ENCODE data around the gene TTC33. TPM values are rescaled to one million over a fixed set of nuclear protein-coding genes. Genes with fewer than 3 reads are reported as not detected.
A peak's percentile ranks its signal among the peaks of the same experiment; 100 is the strongest.

The TTC33 gene
- total RNA-seq (2012; rRNA removed) (8.1 and 11.7 TPM in 2 replicates), polyA plus RNA-seq (2012; rRNA removed) (2.5 and 3.1 TPM in 2 replicates), Bru-seq, nascent RNA (percentile 53 among the genes with signal in this experiment), BruChase-seq, experiment 1, labeled RNA remaining after a 6-hour chase (percentile 49 among the genes with signal in this experiment), BruChase-seq, experiment 2, labeled RNA remaining after a 2-hour chase (percentile 52 among the genes with signal in this experiment)
- 0.36 and 1.3 TPM in 2 replicates for polyA plus RNA-seq (2012; cell fraction: cytosol; rRNA removed)
- 0.41 and 3.6 TPM in 2 replicates for polyA plus RNA-seq (2012; cell fraction: nucleus; rRNA removed; ENCODE audit: low replicate concordance)
- long read RNA-seq, transcript TTC33-201 (5 exons, 2,612 nt) = major isoform, 24 of 27 reads
- long read RNA-seq, partial matches to known transcripts = 1 of 27 reads
- long read RNA-seq, other reads (novel, unspliced or antisense) = 2 of 27 reads

DNA sequence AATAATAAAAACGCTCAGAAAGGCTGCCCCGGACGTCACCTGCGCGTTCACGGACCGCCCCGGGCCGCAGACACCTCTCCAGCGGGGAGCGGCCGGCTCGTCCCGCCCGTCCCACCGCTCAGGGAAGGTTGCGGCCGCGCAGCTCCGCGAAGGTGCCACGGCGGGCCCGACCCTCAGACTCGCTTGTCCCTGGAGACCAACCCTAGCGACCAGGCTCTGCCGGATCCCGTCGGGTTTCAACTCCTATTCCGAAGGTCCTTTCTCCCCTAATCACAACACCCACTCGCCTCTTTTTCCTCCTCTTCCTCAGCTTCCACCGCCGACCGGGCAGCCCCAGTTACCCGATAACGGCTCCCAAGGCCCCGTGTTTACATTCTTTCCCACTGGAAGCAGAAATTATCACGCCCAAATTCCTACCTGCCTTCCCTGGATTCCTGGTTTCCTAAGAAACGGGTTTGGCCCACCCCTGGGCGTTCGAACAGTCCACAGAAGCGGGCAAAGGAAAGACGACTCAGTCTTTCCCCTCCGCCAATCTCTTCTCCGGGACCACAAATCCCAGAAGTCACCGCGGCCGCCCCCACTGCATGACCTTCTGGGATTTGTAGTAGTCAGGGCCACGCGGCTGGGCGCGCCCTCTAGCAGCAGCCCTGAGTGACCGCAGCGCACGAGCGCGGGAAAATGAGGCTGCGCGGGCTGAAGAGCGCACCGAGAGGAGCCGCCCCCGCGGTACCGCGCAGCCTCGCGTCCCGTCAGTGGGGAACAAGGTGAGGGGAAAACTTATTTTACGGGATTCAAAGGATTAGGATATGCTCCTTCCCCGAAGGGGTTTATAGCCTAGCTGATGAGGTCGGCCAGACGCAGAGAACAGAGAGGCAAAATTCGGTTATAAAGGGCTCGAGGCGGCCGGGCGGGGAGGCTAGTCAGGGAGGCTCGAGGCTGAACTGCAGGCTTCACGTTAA lies at the start of gene TTC33:
TSS of gene TTC33 (minus strand) at position 555 of the 959 bp plus-strand sequence. CDS start 8,943 bp downstream, outside the sequence.
- Histone ChIP-seq H2AK9ac (replicated peaks; ENCODE audit: low read depth, low read length, poor library complexity) (peak within 1 kb of the TSS; percentile 92), H4K91ac (ENCODE audit: insufficient read depth, low read depth, low read length) (peak within 1 kb of the TSS; percentile 44), H3K4me1 (ENCODE audit: control insufficient read depth, insufficient read depth, low read length) (peaks cover 4% of the 10 kb centered on the region; the same call in 1 of the 2 replicates), H4K20me1 (ENCODE audit: insufficient read depth, low read length) (no peaks in the 10 kb centered on the region), H4K5ac (ENCODE audit: low read depth, low read length) (peak within 1 kb of the TSS; percentile 74), H3K9ac (ENCODE audit: low read depth, low read length) (peak within 1 kb of the TSS; percentile 96), H3K4me3 (ENCODE audit: insufficient read depth, low read depth, low read length) (peak within 1 kb of the TSS; percentile 92), H4K8ac (ENCODE audit: low read depth in 2 of 2, low read length in 2 of 2) (peak within 1 kb of the TSS; percentile 80 to 87), H2AFZ (replicated peaks; ENCODE audit: low read length, poor library complexity) (peak within 1 kb of the TSS; percentile 89), H2BK20ac (ENCODE audit: low read depth, low read length) (no peak within 1 kb of the TSS), H3K9me3 (ENCODE audit: control insufficient read depth, insufficient read depth, low read length) (no peaks in the 10 kb centered on the region), H3K27me3 (ENCODE audit: control insufficient read depth, insufficient read depth, low read length) (no peaks in the 10 kb centered on the region), H2BK120ac (ENCODE audit: low read depth, low read length) (peak within 1 kb of the TSS; percentile 55; the same call in 1 of the 2 replicates), H3K4me2 (ENCODE audit: low read depth, low read length) (peak within 1 kb of the TSS; percentile 89), H3K79me1 (ENCODE audit: low read depth in 1 of 2, low read length in 2 of 2) (peaks cover 12 to 38% of the 10 kb centered on the region in 2 experiments), H2BK15ac (ENCODE audit: low read depth, low read length) (peak within 1 kb of the TSS; percentile 13; the same call in 1 of the 3 replicates), H3K27ac (ENCODE audit: insufficient read depth, low read length) (peak within 1 kb of the TSS; percentile 88), H3K9me1 (ENCODE audit: insufficient read depth, low read length) (peaks cover 3% of the 10 kb centered on the region; the same call in 1 of the 2 replicates), H2BK5ac (ENCODE audit: low read depth, low read length, poor library complexity, severe bottlenecking) (peak within 1 kb of the TSS; percentile 85), H3K14ac (replicated peaks; ENCODE audit: low read depth, low read length) (peak within 1 kb of the TSS; percentile 90), H3K36me3 (ENCODE audit: control insufficient read depth, insufficient read depth, low read length) (peaks cover 6% of the 10 kb centered on the region), H3K23ac (ENCODE audit: low read depth, low read length) (peak within 1 kb of the TSS; percentile 86), H3K18ac (ENCODE audit: low read depth, low read length) (peak within 1 kb of the TSS; percentile 54), H2AK5ac (ENCODE audit: low read depth, low read length) (no peak within 1 kb of the TSS), H3K56ac (ENCODE audit: extremely low read depth, insufficient read depth, low read length) (peak within 1 kb of the TSS; percentile 86), H3K4ac (ENCODE audit: low read depth, low read length) (peak within 1 kb of the TSS; percentile 54)
- ChIA-PET POLR2A (ENCODE audit: unreplicated experiment) (no interaction called here), CTCF (no interaction called here)
- peak; percentile 93 for DNase-seq
- peak; percentile 91 for ATAC-seq (ENCODE audit: low read depth)
- dilution Hi-C loops (cut with HindIII; ENCODE audit: low sequenced_read_pairs, unreplicated experiment) = no loop called here
- BruUV-seq (replicated peaks) = no TSS peak
- in situ Hi-C loops (cut with MboI; ENCODE audit: low sequenced_read_pairs) = loop anchor here (25.0 kb wide), 1 partner anchor 1368 kb away; no protein-coding TSS in a partner anchor
- WGBS, 2 experiments (ENCODE audit: extremely low coverage in 2 of 2, insufficient read length in 1 of 2) = 12% methylated on average over 50 of the region's 80 CpGs; no CpG with 5 or more reads in 1 of the 2 experiments
- intact Hi-C loops (cut with micrococcal nuclease) = loop anchor here (1.0 to 2.0 kb wide), 2 partner anchors 79 to 124 kb away; partner anchors contain the start of gene RPL37
- TF ChIP-seq BHLHE40 (IDR thresholded peaks at IDR 0.05; ENCODE audit: low read depth, low read length) (peak; percentile 76), MXI1 (IDR thresholded peaks at IDR 0.05; ENCODE audit: borderline replicate concordance, low read depth, low read length) (peak; percentile 97), FOS (IDR thresholded peaks at IDR 0.05; ENCODE audit: low read depth, low read length) (no peak), RFX5 (IDR thresholded peaks at IDR 0.05; ENCODE audit: low read depth, low read length) (no peak), MAFK (IDR thresholded peaks at IDR 0.05; ENCODE audit: low read depth, low read length) (no peak), RCOR1 (IDR thresholded peaks at IDR 0.05; ENCODE audit: insufficient replicate concordance, low read length) (no peak), CHD1 (IDR thresholded peaks at IDR 0.05; ENCODE audit: low read depth, low read length) (no peak), MAZ (IDR thresholded peaks at IDR 0.05; ENCODE audit: borderline replicate concordance, low read depth, low read length) (peak; percentile 82; the same call in 1 of the 2 replicates), NFE2L2 (IDR thresholded peaks at IDR 0.05; ENCODE audit: low read depth, low read length) (peak; percentile 3; the same call in 1 of the 2 replicates), CEBPB (IDR thresholded peaks at IDR 0.05; ENCODE audit: low read depth, low read length) (no peak)
- TF ChIP-seq, protein P1, sequence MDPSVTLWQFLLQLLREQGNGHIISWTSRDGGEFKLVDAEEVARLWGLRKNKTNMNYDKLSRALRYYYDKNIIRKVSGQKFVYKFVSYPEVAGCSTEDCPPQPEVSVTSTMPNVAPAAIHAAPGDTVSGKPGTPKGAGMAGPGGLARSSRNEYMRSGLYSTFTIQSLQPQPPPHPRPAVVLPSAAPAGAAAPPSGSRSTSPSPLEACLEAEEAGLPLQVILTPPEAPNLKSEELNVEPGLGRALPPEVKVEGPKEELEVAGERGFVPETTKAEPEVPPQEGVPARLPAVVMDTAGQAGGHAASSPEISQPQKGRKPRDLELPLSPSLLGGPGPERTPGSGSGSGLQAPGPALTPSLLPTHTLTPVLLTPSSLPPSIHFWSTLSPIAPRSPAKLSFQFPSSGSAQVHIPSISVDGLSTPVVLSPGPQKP (IDR thresholded peaks at IDR 0.05; ENCODE audit: borderline replicate concordance, low read depth, low read length) = no peak

All from IMR-90 (cell line).